HL-60 (cell line): Measurements from ENCODE around the gene ASB16.

ENCODE experiments used
- GABPA ChIP-seq: IDR thresholded peaks from 2 replicates; pipeline ENCODE4 v1.6.1; 2012; ENCODE audit warnings: low read depth
- POLR2AphosphoS5 ChIP-seq: IDR thresholded peaks from 2 replicates; pipeline ENCODE4 v1.6.1; 2012; ENCODE audit warnings: low read depth
- TF ChIP-seq, protein P1 (sequence below): IDR thresholded peaks from one replicate; pipeline ENCODE4 v1.5.1; 2011; ENCODE audit warnings: low read length, control low read depth, inconsistent platforms; ENCODE audit not compliant: insufficient read depth
- TF ChIP-seq, protein P2 (sequence below): IDR thresholded peaks from 2 replicates; pipeline ENCODE4 v1.6.1; 2012; ENCODE audit warnings: low read depth; ENCODE audit not compliant: insufficient replicate concordance

DNA sequence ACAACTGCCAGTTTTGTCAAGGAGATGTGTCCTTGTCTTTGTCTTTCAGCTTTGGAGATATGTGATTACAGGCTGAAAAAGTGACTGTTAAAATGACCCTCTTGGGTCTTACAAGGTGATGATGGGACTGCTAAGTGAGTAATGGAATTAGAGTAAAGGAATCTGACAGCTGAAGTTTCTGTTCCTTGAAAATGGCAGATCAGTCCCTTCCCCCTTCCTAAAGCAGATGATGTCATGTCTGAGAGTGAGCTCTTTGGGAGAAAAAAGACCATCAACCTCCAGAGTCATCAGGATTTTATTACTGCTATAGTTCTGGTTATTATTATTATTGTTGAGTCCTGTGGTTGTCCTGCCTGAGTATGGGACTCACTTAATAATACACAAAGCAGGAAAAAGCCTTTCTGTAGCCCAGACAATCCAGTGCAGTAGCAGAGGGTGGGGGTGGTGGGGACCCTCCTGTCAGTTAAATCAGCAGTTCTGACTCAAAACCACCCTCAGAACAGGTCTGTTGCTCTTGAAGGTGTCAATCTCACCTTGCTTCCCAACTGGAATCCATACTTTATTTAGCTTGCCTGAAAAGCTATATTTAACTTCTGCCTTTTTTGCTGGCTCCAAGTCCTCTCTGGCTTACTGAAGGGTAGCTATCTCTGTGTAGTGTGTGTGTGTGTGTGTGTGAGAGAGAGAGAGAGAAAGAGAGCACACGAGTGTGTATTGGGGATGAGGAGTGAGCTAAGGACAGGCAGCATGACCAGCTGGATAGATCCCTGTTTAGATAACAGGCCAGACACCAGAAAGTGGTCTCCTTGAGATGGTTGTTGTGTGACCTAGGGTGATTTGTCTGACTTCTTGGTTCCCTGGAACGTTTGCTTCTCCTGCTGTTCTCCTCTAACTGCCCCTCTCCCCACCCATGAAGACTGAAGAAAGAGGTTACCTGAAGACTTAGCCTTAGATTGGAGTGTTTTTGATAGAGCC, 23.8 kb upstream of the ASB16 start:
- TF ChIP-seq, protein P1, sequence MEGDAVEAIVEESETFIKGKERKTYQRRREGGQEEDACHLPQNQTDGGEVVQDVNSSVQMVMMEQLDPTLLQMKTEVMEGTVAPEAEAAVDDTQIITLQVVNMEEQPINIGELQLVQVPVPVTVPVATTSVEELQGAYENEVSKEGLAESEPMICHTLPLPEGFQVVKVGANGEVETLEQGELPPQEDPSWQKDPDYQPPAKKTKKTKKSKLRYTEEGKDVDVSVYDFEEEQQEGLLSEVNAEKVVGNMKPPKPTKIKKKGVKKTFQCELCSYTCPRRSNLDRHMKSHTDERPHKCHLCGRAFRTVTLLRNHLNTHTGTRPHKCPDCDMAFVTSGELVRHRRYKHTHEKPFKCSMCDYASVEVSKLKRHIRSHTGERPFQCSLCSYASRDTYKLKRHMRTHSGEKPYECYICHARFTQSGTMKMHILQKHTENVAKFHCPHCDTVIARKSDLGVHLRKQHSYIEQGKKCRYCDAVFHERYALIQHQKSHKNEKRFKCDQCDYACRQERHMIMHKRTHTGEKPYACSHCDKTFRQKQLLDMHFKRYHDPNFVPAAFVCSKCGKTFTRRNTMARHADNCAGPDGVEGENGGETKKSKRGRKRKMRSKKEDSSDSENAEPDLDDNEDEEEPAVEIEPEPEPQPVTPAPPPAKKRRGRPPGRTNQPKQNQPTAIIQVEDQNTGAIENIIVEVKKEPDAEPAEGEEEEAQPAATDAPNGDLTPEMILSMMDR, result no peak
- TF ChIP-seq GABPA (no peak), POLR2AphosphoS5 (no peak)
- TF ChIP-seq, protein P2, sequence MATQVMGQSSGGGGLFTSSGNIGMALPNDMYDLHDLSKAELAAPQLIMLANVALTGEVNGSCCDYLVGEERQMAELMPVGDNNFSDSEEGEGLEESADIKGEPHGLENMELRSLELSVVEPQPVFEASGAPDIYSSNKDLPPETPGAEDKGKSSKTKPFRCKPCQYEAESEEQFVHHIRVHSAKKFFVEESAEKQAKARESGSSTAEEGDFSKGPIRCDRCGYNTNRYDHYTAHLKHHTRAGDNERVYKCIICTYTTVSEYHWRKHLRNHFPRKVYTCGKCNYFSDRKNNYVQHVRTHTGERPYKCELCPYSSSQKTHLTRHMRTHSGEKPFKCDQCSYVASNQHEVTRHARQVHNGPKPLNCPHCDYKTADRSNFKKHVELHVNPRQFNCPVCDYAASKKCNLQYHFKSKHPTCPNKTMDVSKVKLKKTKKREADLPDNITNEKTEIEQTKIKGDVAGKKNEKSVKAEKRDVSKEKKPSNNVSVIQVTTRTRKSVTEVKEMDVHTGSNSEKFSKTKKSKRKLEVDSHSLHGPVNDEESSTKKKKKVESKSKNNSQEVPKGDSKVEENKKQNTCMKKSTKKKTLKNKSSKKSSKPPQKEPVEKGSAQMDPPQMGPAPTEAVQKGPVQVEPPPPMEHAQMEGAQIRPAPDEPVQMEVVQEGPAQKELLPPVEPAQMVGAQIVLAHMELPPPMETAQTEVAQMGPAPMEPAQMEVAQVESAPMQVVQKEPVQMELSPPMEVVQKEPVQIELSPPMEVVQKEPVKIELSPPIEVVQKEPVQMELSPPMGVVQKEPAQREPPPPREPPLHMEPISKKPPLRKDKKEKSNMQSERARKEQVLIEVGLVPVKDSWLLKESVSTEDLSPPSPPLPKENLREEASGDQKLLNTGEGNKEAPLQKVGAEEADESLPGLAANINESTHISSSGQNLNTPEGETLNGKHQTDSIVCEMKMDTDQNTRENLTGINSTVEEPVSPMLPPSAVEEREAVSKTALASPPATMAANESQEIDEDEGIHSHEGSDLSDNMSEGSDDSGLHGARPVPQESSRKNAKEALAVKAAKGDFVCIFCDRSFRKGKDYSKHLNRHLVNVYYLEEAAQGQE, result no peak
